GOT3 (cell line): Measurements from ENCODE around the gene NPAS3.

Experiments
- DNase-seq: peaks from one replicate; lab custom pipeline; 2025; ENCODE audit warnings: mixed read lengths; lab: John Stamatoyannopoulos, UW

NPAS3 gene

GRCh38 chr14:33515441-33515840 is 576.8 kb downstream of the NPAS3 start:
- no peak for DNase-seq

GRCh38 chr14:33515899-33516298 is 577.2 kb downstream of the NPAS3 start:
- no peak for DNase-seq

- no peak for DNase-seq
Observed at GRCh38 chr14:33516898-33517436, 578.3 kb downstream of the NPAS3 start.

GRCh38 chr14:33521192-33521591 is 582.5 kb downstream of the NPAS3 start:
- no peak for DNase-seq

- no peak for DNase-seq
Observed at GRCh38 chr14:33524244-33524643, 585.6 kb downstream of the NPAS3 start.

GRCh38 chr14:33525626-33526025 is 586.9 kb downstream of the NPAS3 start:
- no peak for DNase-seq

GRCh38 chr14:33527023-33527634 is 588.5 kb downstream of the NPAS3 start:
- DNase-seq = no peak

GRCh38 chr14:33528655-33529054 is 590.0 kb downstream of the NPAS3 start:
- no peak for DNase-seq

- DNase-seq = no peak
Observed at GRCh38 chr14:33529787-33530757, 591.4 kb downstream of the NPAS3 start.

- no peak for DNase-seq
Observed at GRCh38 chr14:33532553-33532952, 593.9 kb downstream of the NPAS3 start.

- DNase-seq = no peak
Observed at GRCh38 chr14:33534104-33534503, 595.4 kb downstream of the NPAS3 start.

GRCh38 chr14:33534632-33535031 is 596.0 kb downstream of the NPAS3 start:
- DNase-seq = no peak

- no peak for DNase-seq
Observed at GRCh38 chr14:33539918-33540357, 601.3 kb downstream of the NPAS3 start.

GRCh38 chr14:33541171-33541570 is 602.5 kb downstream of the NPAS3 start:
- DNase-seq = no peak

GRCh38 chr14:33542338-33543287 is 603.9 kb downstream of the NPAS3 start:
- no peak for DNase-seq

GRCh38 chr14:33545696-33546095 is 607.0 kb downstream of the NPAS3 start:
- DNase-seq = no peak

GRCh38 chr14:33548606-33549005 is 609.9 kb downstream of the NPAS3 start:
- no peak for DNase-seq

- no peak for DNase-seq
Observed at GRCh38 chr14:33551963-33552362, 613.3 kb downstream of the NPAS3 start.

GRCh38 chr14:33553706-33554278 is 615.1 kb downstream of the NPAS3 start:
- DNase-seq = no peak

- DNase-seq = no peak
Observed at GRCh38 chr14:33554988-33555387, 616.3 kb downstream of the NPAS3 start.

GRCh38 chr14:33555710-33556350 is 617.2 kb downstream of the NPAS3 start:
- no peak for DNase-seq
